HCT116 (cell line): Measurements from ENCODE around the gene STAP2. TPM values are rescaled to one million over a fixed set of nuclear protein-coding genes. Genes with fewer than 3 reads are reported as not detected.

ENCODE experiments used
- ATAC-seq: fragments of 200-7000 bp; cut with Tn5 transposase; 2 replicates; pipeline ENCODE4 v1.9.1; 2020; ENCODE audit warnings: mild to moderate bottlenecking, moderate library complexity
- BruUV-seq: library from RNA; stranded (reverse); fragments of 400-500 nt; replicated peaks from 2 replicates; lab custom pipeline; 2021; lab: Mats Ljungman, UMichigan
- CTCF ChIA-PET: fragments of 300-600 bp; sonication (Branson Sonifier 250); formaldehyde crosslinking; loops from one replicate; lab custom pipeline; 2021; ENCODE audit warnings: antibody characterized with exemption; lab: Charles Lee
- POLR2A ChIA-PET: fragments of 300-600, 350-600 bp; sonication (Branson Sonifier 250); formaldehyde crosslinking; loops from one replicate; lab custom pipeline; 2021; ENCODE audit warnings: antibody characterized with exemption; lab: Charles Lee
- RAD21 ChIA-PET, 2 experiments: fragments of 300-600 bp; sonication (Branson Sonifier 250); formaldehyde crosslinking; loops; one replicate each; lab custom pipeline; 2023; ENCODE audit warnings: low total read pairs in 2 of 2; ENCODE audit not compliant: uncharacterized antibody in 2 of 2, unreplicated experiment in 2 of 2, low non-redundant PET in 1 of 2; lab: Charles Lee
- DNase-seq: peaks from one replicate; pipeline ENCODE4 v3.0.0-alpha.2; 2010; ENCODE audit warnings: low read depth, low spot score
- H2AFZ ChIP-seq: fragments of 200-600 bp; shearing (Covaris generic), sonication (generic); 2 replicates; pipeline ENCODE4 v1.6.1; 2017; ENCODE audit warnings: low read depth, mixed run types, mixed read lengths, antibody characterized with exemption, low read length; ENCODE audit not compliant: poor library complexity, severe bottlenecking
- H3K27ac ChIP-seq: 2 replicates; pipeline ENCODE4 v1.5.1; 2012; ENCODE audit warnings: low read depth, low read length
- H3K27me3 ChIP-seq: fragments of 200-600 bp; sonication (generic); 2 replicates; pipeline ENCODE4 v1.6.1; 2016; ENCODE audit warnings: mixed run types, low read length, mixed read lengths; ENCODE audit not compliant: insufficient read depth
- H3K36me3 ChIP-seq, 2 experiments: fragments of 200-500 bp in 1 of 2; fragments of 200-600 bp in 1 of 2; sonication (Bioruptor generic) in 1 of 2; sonication (generic) in 1 of 2; 2 replicates each; pipeline versions ENCODE4 v1.5.1 to v1.6.1; 2014 to 2016; ENCODE audit warnings: low read length in 2 of 2, inconsistent platforms in 1 of 2, mixed read lengths in 1 of 2, mixed run types in 1 of 2; ENCODE audit not compliant: insufficient read depth in 2 of 2, control insufficient read depth in 1 of 2
- H3K4me1 ChIP-seq, 2 experiments: fragments of 200-600 bp in 1 of 2; sonication (generic) in 1 of 2; 2 replicates each; pipeline versions ENCODE4 v1.5.1 to v1.6.1; 2012 to 2017; ENCODE audit warnings: low read length in 2 of 2, inconsistent platforms in 1 of 2, mild to moderate bottlenecking in 1 of 2, mixed read lengths in 1 of 2, mixed run types in 1 of 2, moderate library complexity in 1 of 2; ENCODE audit not compliant: insufficient read depth in 2 of 2, control insufficient read depth in 1 of 2
- H3K4me2 ChIP-seq: fragments of 200-600 bp; sonication (generic); 2 replicates; pipeline ENCODE4 v1.6.1; 2017; ENCODE audit warnings: mixed run types, low read length, mixed read lengths
- H3K4me3 ChIP-seq, 2 experiments: fragments of 200-600 bp in 1 of 2; sonication (generic) in 1 of 2; replicated peaks in 1 of 2; 2 replicates each; pipeline ENCODE4 v1.5.1; 2011 to 2016; ENCODE audit warnings: low read length in 2 of 2, control low read depth in 1 of 2, low read depth in 1 of 2, mild to moderate bottlenecking in 1 of 2, mixed read lengths in 1 of 2, mixed run types in 1 of 2
- H3K79me2 ChIP-seq: fragments of 200-600 bp; sonication (generic); 2 replicates; pipeline ENCODE4 v1.6.1; 2017; ENCODE audit warnings: mild to moderate bottlenecking, mixed run types, low read length, moderate library complexity, mixed read lengths; ENCODE audit not compliant: insufficient read depth
- H3K9ac ChIP-seq: fragments of 200-600 bp; sonication (generic); 2 replicates; pipeline ENCODE4 v1.6.1; 2016; ENCODE audit warnings: low read length, mixed read lengths
- H3K9me2 ChIP-seq: fragments of 200-600 bp; sonication (generic), shearing (Covaris generic); 2 replicates; pipeline ENCODE4 v1.6.1; 2017; ENCODE audit warnings: mixed run types, mild to moderate bottlenecking, moderate library complexity; ENCODE audit not compliant: insufficient read depth
- H3K9me3 ChIP-seq, 2 experiments: fragments of 200-500 bp in 1 of 2; fragments of 200-600 bp in 1 of 2; sonication (Bioruptor generic) in 1 of 2; sonication (generic) in 1 of 2; 2 replicates each; pipeline ENCODE4 v1.6.1; 2014 to 2017; ENCODE audit warnings: low read length in 2 of 2, mixed read lengths in 2 of 2, inconsistent platforms in 1 of 2, low read depth in 1 of 2, mild to moderate bottlenecking in 1 of 2, mixed run types in 1 of 2, moderate library complexity in 1 of 2; ENCODE audit not compliant: control insufficient read depth in 1 of 2, insufficient read depth in 1 of 2
- H4K20me1 ChIP-seq: fragments of 200-600 bp; sonication (generic), shearing (Covaris generic); 2 replicates; pipeline ENCODE4 v1.6.1; 2017; ENCODE audit warnings: mixed run types, mild to moderate bottlenecking, moderate library complexity; ENCODE audit not compliant: insufficient read depth
- ATF3 ChIP-seq: IDR thresholded peaks from 2 replicates; pipeline ENCODE4 v1.6.1; 2012
- CBX3 ChIP-seq: IDR thresholded peaks from 2 replicates; pipeline ENCODE4 v1.6.1; 2012; ENCODE audit warnings: low read depth
- CEBPB ChIP-seq: IDR thresholded peaks from 2 replicates; pipeline ENCODE4 v1.6.1; 2012; ENCODE audit warnings: low read depth
- CTCF ChIP-seq, 3 experiments: fragments of 200-600 bp in 1 of 3; sonication (generic) in 1 of 3; IDR thresholded peaks in 2 of 3; conservative IDR thresholded peaks in 1 of 3; 2 replicates each; pipeline ENCODE4 v1.5.1; 2012 to 2017; ENCODE audit warnings: low read depth in 2 of 3, low read length in 2 of 3, antibody characterized with exemption in 1 of 3, borderline replicate concordance in 1 of 3, control low read depth in 1 of 3, mild to moderate bottlenecking in 1 of 3, mixed read lengths in 1 of 3, mixed run types in 1 of 3, moderate library complexity in 1 of 3; ENCODE audit not compliant: insufficient read depth in 1 of 3
- EGR1 ChIP-seq: IDR thresholded peaks from 2 replicates; pipeline ENCODE4 v1.6.1; 2012; ENCODE audit warnings: low read depth
- EZH2 ChIP-seq: fragments of 200-600 bp; sonication (generic); IDR thresholded peaks from 2 replicates; pipeline ENCODE4 v1.6.1; 2017; ENCODE audit warnings: antibody characterized with exemption, mixed run types
- EZH2phosphoT487 ChIP-seq: fragments of 200-600 bp; IDR thresholded peaks from 2 replicates; pipeline ENCODE4 v1.6.1; 2018; ENCODE audit warnings: antibody characterized with exemption, borderline replicate concordance
- FOSL1 ChIP-seq: IDR thresholded peaks from 2 replicates; pipeline ENCODE4 v1.6.1; 2012; ENCODE audit warnings: low read depth
- JUND ChIP-seq: IDR thresholded peaks from 2 replicates; pipeline ENCODE4 v1.6.1; 2012
- POLR2A ChIP-seq: IDR thresholded peaks from 2 replicates; pipeline ENCODE4 v1.7.0; 2011; ENCODE audit warnings: borderline replicate concordance; ENCODE audit not compliant: insufficient read depth, insufficient read length; ENCODE audit errors: extremely low read depth
- POLR2AphosphoS5 ChIP-seq: IDR thresholded peaks from 2 replicates; pipeline ENCODE4 v1.6.1; 2011; ENCODE audit warnings: mild to moderate bottlenecking, low read depth, low read length, moderate library complexity
- RAD21 ChIP-seq: IDR thresholded peaks from 2 replicates; pipeline ENCODE4 v1.6.1; 2012; ENCODE audit warnings: low read depth, mild to moderate bottlenecking
- REST ChIP-seq: IDR thresholded peaks from 2 replicates; pipeline ENCODE4 v1.6.1; 2012; ENCODE audit warnings: low read depth
- SP1 ChIP-seq: IDR thresholded peaks from 2 replicates; pipeline ENCODE4 v1.6.1; 2012; ENCODE audit warnings: low read depth
- SRF ChIP-seq: IDR thresholded peaks from 2 replicates; pipeline ENCODE4 v1.6.1; 2012; ENCODE audit warnings: low read depth
- YY1 ChIP-seq: IDR thresholded peaks from 2 replicates; pipeline ENCODE4 v1.6.1; 2011; ENCODE audit warnings: low read length, low read depth, moderate library complexity, mild to moderate bottlenecking; ENCODE audit not compliant: insufficient replicate concordance; ENCODE audit errors: extremely low read depth
- ZNF274 ChIP-seq: fragments of 200-500 bp; sonication (Bioruptor generic); IDR thresholded peaks from 2 replicates; pipeline ENCODE4 v1.6.1; 2014; ENCODE audit warnings: mild to moderate bottlenecking, low read depth, low read length, inconsistent platforms
- intact Hi-C: fragments of 100-400 bp; cut with micrococcal nuclease; formaldehyde crosslinking; loops from 2 replicates; pipeline ENCODE4 v1.10.0; 2022
- total RNA-seq: library from RNA; stranded (reverse); gene quantifications from one replicate; pipeline ENCODE4 v1.2.1, GENCODE V29; 2021; ENCODE audit not compliant: unreplicated experiment

The STAP2 gene
- total RNA-seq, 1 experiment from 2014 or later: 2.1 TPM

- intact Hi-C loops: no loop called here
- H2AFZ ChIP-seq: no peak overlapping the region
- CTCF ChIA-PET: no interaction called here
- TF ChIP-seq ATF3: no peak
- TF ChIP-seq FOSL1: no peak
- TF ChIP-seq ZNF274: no peak
- TF ChIP-seq CBX3: no peak
- no peak for TF ChIP-seq POLR2AphosphoS5
- TF ChIP-seq CEBPB: no peak
- TF ChIP-seq CTCF (IDR thresholded peaks at IDR 0.05 in 2 of 3, conservative IDR thresholded peaks at IDR 0.05 in 1 of 3; ENCODE audit: borderline replicate concordance in 1 of 3, insufficient read depth in 1 of 3, low read depth in 2 of 3, low read length in 2 of 3): no peak
- no peak for TF ChIP-seq JUND
- TF ChIP-seq YY1: no peak
- no peak for TF ChIP-seq REST
- TF ChIP-seq EZH2: no peak
- TF ChIP-seq SP1: no peak
- TF ChIP-seq EGR1: no peak
- no peak for TF ChIP-seq EZH2phosphoT487
- no peak for TF ChIP-seq POLR2A
- TF ChIP-seq RAD21: no peak
- no peak for TF ChIP-seq SRF
- TF ChIP-seq, all 23 proteins: peak for 0
- ATAC-seq (peak; percentile 81), DNase-seq (peak; percentile 57)
- H3K4me1 ChIP-seq: peaks cover 6 to 17% of the 10 kb centered on the region in 2 experiments
- no TSS peak for BruUV-seq
- no peaks in the 10 kb centered on the region for H3K9me3 ChIP-seq
- no peak overlapping the region for H3K4me3 ChIP-seq
- H3K9me2 ChIP-seq: no peaks in the 10 kb centered on the region
- ChIA-PET RAD21 (no interaction called here), POLR2A (no interaction called here)
- no peaks in the 10 kb centered on the region for H4K20me1 ChIP-seq
- H3K9ac ChIP-seq: no peak overlapping the region
- H3K36me3 ChIP-seq: 0 out of 4 replicates have a peak, but pooled peaks cover 3% of the 10 kb centered on the region in 2 experiments
- H3K27ac ChIP-seq: no peak overlapping the region
- peak overlapping the region; percentile 55 for H3K4me2 ChIP-seq
- no peaks in the 10 kb centered on the region for H3K79me2 ChIP-seq
- H3K27me3 ChIP-seq: no peaks in the 10 kb centered on the region
Observed at GRCh38 chr19:4310247-4311121, 28.1 kb downstream of the STAP2 start.
